Tibial nerve (tissue), 4 donors: ENCODE measurements around the gene ERC2. TPM values are rescaled to one million over a fixed set of nuclear protein-coding genes. Genes with fewer than 3 reads are reported as not detected.

Experiments
- DNase-seq, 2 donors: peaks; one replicate each; pipeline ENCODE4 v3.0.0-alpha.2; 2019; ENCODE audit warnings: low spot score in 2 of 2
- H3K27ac ChIP-seq, 4 donors: fragments of 200-600 bp; sonication (generic) in 3 of 4; one replicate each; pipeline ENCODE4 v1.5.1; 2017 to 2019; ENCODE audit warnings: mild to moderate bottlenecking in 1 of 4
- H3K27me3 ChIP-seq, 2 donors: fragments of 200-600 bp; sonication (generic) in 1 of 2; one replicate each; pipeline versions ENCODE4 v1.5.1 to v1.6.0; 2017 to 2019
- H3K36me3 ChIP-seq, 3 donors: fragments of 200-600 bp; sonication (generic); one replicate each; pipeline ENCODE4 v1.5.1; 2018 to 2019
- H3K4me1 ChIP-seq, 4 donors: fragments of 200-600 bp; sonication (generic) in 3 of 4; one replicate each; pipeline ENCODE4 v1.5.1; 2017 to 2019
- H3K4me3 ChIP-seq, 4 donors: fragments of 200-600 bp; sonication (generic) in 3 of 4; one replicate each; pipeline ENCODE4 v1.5.1; 2017 to 2019; ENCODE audit warnings: mild to moderate bottlenecking in 1 of 4, moderate library complexity in 1 of 4
- H3K9me3 ChIP-seq, 4 donors: fragments of 200-600 bp; sonication (generic) in 3 of 4; one replicate each; pipeline ENCODE4 v1.5.1; 2017 to 2019
- CTCF ChIP-seq, 5 experiments: fragments of 200-600 bp in 3 of 5; fragments of 450-650 bp in 2 of 5; sonication (generic) in 3 of 5; IDR thresholded peaks; one replicate each; pipeline ENCODE4 v1.5.1; 2016 to 2019; ENCODE audit warnings: antibody characterized with exemption in 5 of 5, mild to moderate bottlenecking in 3 of 5, moderate library complexity in 2 of 5
- EP300 ChIP-seq, 2 donors: sonication (generic); formaldehyde crosslinking; IDR thresholded peaks; one replicate each; pipeline ENCODE4 v1.6.1; 2017; ENCODE audit warnings: antibody characterized with exemption in 2 of 2, mild to moderate bottlenecking in 1 of 2
- POLR2A ChIP-seq, 2 donors: fragments of 450-650 bp; IDR thresholded peaks; one replicate each; pipeline ENCODE4 v1.6.1; 2017; ENCODE audit warnings: antibody characterized with exemption in 2 of 2, mild to moderate bottlenecking in 2 of 2, moderate library complexity in 2 of 2
- WGBS, 2 donors: methylation state at CpG; one replicate each; pipeline ENCODE4 v1.1.5; 2018; 5-methylcytosine and 5-hydroxymethylcytosine counted together
- total RNA-seq, 4 donors: library from RNA; depleted of rRNA; stranded (reverse); fragments of >200 nt; gene quantifications; one replicate each; pipeline ENCODE4 v1.1.0, GENCODE V29; 2016

Gene ERC2
- total RNA-seq, 4 donors from 2014 or later, result 0.84 to 0.98 (median 0.90) TPM; not detected in 1

- TF ChIP-seq POLR2A (IDR thresholded peaks at IDR 0.05), result no peak
- no peak for TF ChIP-seq CTCF (IDR thresholded peaks at IDR 0.05)
- TF ChIP-seq EP300 (IDR thresholded peaks at IDR 0.05), result peak in 1 of 2 donors; percentile 49
- Histone ChIP-seq H3K36me3 (no peaks in the 10 kb centered on the region), H3K27me3 (no peaks in the 10 kb centered on the region), H3K4me1 (peaks cover 0 to 17% (median 0%) of the 10 kb centered on the region in 4 donors), H3K9me3 (no peaks in the 10 kb centered on the region), H3K4me3 (no peak overlapping the region), H3K27ac (no peak overlapping the region)
- WGBS, 2 donors, result 56 to 57% methylated on average over 5 of the region's 5 CpGs
- peak; percentile 35 to 57 for DNase-seq
Measured at GRCh38 chr3:55678546-55679216, 789.6 kb downstream of the ERC2 start.

GRCh38 chr3:55676643-55677042, 791.6 kb downstream of the ERC2 start:
- Histone ChIP-seq H3K4me3 (no peak overlapping the region), H3K9me3 (no peaks in the 10 kb centered on the region), H3K4me1 (peaks cover 0 to 17% (median 0%) of the 10 kb centered on the region in 4 donors), H3K27me3 (no peaks in the 10 kb centered on the region), H3K36me3 (no peaks in the 10 kb centered on the region), H3K27ac (no peak overlapping the region)
- 55 to 73% methylated on average over 3 of the region's 3 CpGs for WGBS, 2 donors
- DNase-seq, result peak in 1 of 2 donors; percentile 15
- TF ChIP-seq EP300 (IDR thresholded peaks at IDR 0.05), result no peak
- no peak for TF ChIP-seq POLR2A (IDR thresholded peaks at IDR 0.05)
- TF ChIP-seq CTCF (IDR thresholded peaks at IDR 0.05), result no peak

- H3K9me3 ChIP-seq, result no peaks in the 10 kb centered on the region
- no peak for DNase-seq
- H3K27ac ChIP-seq, result no peak overlapping the region
- no peak for TF ChIP-seq EP300 (IDR thresholded peaks at IDR 0.05)
- WGBS, 2 donors, result 87 to 95% methylated on average over 3 of the region's 3 CpGs
- H3K27me3 ChIP-seq, result no peaks in the 10 kb centered on the region
- no peaks in the 10 kb centered on the region for H3K36me3 ChIP-seq
- no peak overlapping the region for H3K4me3 ChIP-seq
- peaks cover 0 to 17% (median 0%) of the 10 kb centered on the region in 4 donors for H3K4me1 ChIP-seq
Measured at GRCh38 chr3:55675478-55675877, 792.8 kb downstream of the ERC2 start.

GRCh38 chr3:55673764-55674163, 794.5 kb downstream of the ERC2 start:
- no peaks in the 10 kb centered on the region for H3K27me3 ChIP-seq
- H3K27ac ChIP-seq, result no peak overlapping the region
- H3K36me3 ChIP-seq, result no peaks in the 10 kb centered on the region
- DNase-seq, result no peak
- no peaks in the 10 kb centered on the region for H3K9me3 ChIP-seq
- peaks cover 0 to 13% (median 0%) of the 10 kb centered on the region in 4 donors for H3K4me1 ChIP-seq
- H3K4me3 ChIP-seq, result no peak overlapping the region
- no peak for TF ChIP-seq CTCF (IDR thresholded peaks at IDR 0.05)
- no peak for TF ChIP-seq EP300 (IDR thresholded peaks at IDR 0.05)
- no peak for TF ChIP-seq POLR2A (IDR thresholded peaks at IDR 0.05)
- WGBS, 2 donors, result 47 to 53% methylated on average over 6 of the region's 6 CpGs

GRCh38 chr3:55669133-55669532, 799.1 kb downstream of the ERC2 start:
- Histone ChIP-seq H3K4me1 (no peaks in the 10 kb centered on the region), H3K27me3 (no peaks in the 10 kb centered on the region), H3K9me3 (no peaks in the 10 kb centered on the region), H3K4me3 (no peak overlapping the region), H3K36me3 (no peaks in the 10 kb centered on the region), H3K27ac (no peak overlapping the region)
- no peak for TF ChIP-seq EP300 (IDR thresholded peaks at IDR 0.05)
- no peak for DNase-seq
- WGBS, 2 donors, result 80% methylated on average over 2 of the region's 2 CpGs

GRCh38 chr3:55668359-55668758, 799.9 kb downstream of the ERC2 start:
- TF ChIP-seq EP300 (IDR thresholded peaks at IDR 0.05) (no peak), POLR2A (IDR thresholded peaks at IDR 0.05) (no peak)
- no peaks in the 10 kb centered on the region for H3K27me3 ChIP-seq
- 55 to 76% methylated on average over 4 of the region's 4 CpGs for WGBS, 2 donors
- no peaks in the 10 kb centered on the region for H3K36me3 ChIP-seq
- no peak overlapping the region for H3K4me3 ChIP-seq
- no peaks in the 10 kb centered on the region for H3K9me3 ChIP-seq
- DNase-seq, result no peak
- H3K27ac ChIP-seq, result no peak overlapping the region
- no peaks in the 10 kb centered on the region for H3K4me1 ChIP-seq
